ENCODE data around the gene MUC4. TPM values are rescaled to one million over a fixed set of nuclear protein-coding genes. Genes with fewer than 3 reads are reported as not detected.
"Not testable (repeated sequence)": the region's sequence is repeated elsewhere in the genome, so short reads cannot be mapped to it uniquely, and the experiment has no call there.

The MUC4 gene
- total RNA-seq, 1 donor from 2014 or later: not detected

DNA sequence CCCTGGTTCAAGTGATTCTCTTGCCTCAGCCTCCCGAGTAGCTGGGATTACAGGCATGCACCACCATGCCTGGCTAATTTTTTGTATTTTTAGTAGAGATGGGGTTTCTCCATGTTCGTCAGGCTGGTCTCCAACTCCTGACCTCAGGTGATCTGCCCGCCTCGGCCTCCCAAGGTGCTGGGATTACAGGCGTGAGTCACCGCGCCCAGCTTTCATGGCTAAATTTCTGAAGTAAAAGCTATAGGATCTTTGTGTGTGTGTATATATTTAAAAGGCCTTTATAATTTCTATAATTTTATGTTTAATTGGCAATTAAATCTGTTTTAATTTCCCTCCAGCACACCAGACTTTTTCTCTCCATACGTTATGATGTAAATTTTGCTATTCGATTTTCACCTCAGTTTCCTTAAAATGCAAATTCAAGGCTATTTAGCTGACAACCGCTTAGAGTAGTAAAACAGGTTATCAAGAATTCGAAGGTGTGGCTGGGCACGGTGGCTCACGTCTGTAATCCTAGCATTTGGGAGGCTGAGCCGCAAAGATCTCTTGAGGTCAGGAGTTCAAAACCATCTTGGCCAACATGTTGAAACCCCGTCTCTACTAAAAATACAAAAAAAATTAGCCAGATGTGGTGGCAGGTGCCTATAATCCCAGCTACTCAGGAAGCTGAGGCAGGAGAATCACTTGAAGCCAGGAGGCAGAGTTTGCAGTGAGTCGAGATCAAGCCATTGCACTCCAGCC, 92.0 kb downstream of the MUC4 start:
- DNase-seq (ENCODE audit: low read depth, low spot score): not testable (repeated sequence)

DNA sequence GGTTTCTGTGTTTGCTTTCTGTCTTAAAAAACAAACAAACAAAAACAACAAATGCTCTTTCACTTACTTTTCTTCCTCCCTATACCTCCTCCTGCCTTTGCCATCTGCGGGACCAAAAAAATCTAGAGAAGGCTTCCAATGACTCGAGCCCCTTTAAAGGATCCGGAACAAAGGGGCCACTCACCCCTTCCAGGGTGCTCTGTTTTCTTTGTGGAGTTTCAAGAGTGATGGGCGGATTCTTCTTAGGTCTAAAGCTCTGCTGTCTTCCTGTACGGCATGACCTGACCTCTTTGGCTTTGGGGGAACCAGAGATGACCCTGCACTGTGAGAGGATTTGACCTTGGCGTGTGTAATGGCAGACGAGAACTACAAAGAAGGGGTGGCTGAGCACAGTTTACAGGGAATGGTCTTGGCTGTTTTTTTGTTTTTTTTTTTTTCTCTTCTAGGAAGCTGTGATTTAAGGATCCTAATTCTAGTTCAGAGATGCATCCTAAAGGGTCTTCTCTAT, 93.2 kb downstream of the MUC4 start:
- no peak for DNase-seq (ENCODE audit: low read depth, low spot score)

DNA sequence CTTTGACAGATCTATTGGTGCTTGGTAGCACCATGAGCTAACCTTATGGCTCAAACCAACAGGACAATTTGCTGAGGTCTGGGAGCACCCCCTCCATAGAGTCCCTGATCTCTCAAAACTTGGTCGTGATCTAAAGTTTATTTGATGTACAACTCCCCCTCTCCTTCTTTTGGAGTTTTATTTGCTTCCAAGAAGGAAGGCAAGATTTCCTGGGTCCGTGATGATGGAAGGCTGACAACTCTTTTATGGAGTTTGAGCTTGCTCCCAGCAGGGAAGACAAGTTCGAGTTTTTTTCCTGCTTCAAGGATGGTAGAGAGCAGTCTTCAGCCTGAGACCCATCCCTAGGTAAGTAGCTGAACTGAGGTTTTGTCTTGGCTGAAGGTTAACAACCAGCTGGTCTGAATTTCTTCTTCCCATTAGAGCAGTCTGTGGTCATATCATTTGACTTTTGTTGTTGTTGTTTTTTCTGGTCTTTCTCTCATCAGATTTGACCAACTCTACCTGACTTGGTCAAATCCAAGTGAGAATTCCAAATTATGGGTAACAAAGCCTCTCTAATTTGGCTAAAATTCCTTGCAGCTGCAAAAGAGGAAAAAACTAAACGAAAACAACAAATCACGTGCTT, 93.8 kb downstream of the MUC4 start:
- no peak for DNase-seq (ENCODE audit: low read depth, low spot score)

DNA sequence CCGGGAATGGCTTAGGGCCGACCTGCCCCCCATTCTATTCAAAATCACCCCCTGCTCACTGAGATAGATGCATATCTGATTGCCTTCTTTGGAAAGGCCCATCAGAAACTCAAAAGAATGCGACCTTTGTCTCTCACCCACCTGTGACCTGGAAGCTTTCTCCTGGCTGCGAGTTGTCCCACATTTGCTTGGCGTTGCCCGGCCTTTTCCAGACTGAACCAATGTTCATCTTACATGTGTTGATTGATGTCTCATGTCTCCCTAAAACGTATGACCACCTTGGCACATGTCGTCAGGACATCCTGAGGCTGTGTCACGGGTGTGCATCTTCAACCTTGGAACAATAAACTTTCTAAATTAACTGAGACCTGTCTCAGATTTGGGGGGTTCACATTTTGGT, 94.3 kb downstream of the MUC4 start:
- no peak for DNase-seq (ENCODE audit: low read depth, low spot score)

DNA sequence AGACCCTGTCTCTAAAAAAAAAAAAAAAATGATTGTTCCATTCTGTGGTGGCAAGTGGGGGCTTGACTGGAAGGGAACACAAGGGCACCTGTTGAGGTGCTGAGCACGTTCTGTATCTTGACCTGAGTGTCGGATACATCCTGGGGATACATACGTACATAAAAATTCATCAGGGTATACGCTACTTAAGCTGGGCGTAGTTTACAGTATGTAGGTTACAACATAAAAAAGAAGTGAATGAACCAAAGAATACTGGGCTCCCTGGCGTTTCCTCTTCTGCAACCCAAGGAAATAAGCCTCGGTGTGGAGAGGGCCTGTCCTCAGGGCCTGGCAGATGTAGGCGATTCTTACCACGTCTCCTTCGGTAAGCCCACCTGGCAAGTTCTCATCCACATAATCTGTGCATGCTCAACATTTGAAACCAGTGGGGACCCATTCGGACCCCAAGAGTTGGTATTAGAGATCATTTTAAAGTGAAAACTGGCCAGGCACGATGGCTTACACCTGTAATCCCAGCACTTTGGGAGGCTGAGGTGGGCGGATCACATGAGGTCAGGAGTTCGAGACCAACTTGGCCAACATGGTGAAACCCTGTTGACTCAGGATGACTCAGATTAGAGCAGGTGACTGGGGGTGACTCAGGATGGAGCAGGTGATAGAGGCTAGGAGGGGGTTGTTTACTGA, 96.0 kb downstream of the MUC4 start:
- no peak for DNase-seq (ENCODE audit: low read depth, low spot score)

DNA sequence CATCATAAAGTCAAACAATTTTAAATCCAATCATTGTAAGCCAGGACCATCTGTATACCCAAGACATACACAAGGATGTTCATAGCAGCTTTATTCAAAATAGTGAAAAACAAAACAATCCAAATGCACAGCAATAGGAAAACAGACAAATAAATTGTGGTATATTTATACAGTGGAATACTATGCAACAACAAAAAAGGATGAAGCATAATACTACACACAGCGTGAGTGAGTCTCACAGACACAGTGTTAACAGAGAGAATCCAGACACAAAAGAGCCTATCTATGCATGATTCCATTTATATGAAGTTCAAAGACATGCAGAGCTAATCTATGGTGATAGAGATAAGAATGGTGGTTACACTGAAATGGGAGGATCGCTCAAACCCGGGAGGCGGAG, 96.6 kb downstream of the MUC4 start:
- DNase-seq (ENCODE audit: low read depth, low spot score): no peak

DNA sequence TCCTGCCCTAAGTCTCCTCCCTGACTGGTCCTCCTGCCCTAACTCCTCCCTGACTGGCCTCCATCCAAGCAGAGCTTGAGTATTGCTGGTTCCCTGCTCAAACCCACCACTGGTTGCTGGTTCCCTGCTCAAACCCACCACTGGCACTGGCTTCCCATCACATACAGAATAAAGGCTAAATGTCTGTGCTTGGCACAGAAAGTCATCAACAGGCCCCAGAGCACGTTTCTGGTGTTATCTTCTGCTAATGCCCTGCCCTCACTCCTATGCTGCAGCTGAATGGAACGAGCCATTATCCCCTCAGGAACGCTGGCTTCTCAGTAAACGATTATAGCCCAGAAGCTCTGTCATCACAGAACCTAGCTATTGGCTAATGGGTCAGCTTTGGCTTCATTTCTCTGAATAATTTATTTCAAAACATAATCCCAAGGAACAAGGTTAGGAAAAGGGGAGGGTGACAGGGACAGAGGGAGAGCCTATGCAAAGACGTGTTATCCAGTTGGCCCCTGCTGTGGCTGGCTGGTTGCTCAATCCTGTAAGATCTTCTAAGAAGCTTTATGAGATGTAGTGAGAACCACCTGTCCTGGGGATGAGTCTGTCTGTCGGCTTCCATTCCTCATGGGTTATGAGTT, 97.2 kb downstream of the MUC4 start:
- no peak for DNase-seq (ENCODE audit: low read depth, low spot score)

DNA sequence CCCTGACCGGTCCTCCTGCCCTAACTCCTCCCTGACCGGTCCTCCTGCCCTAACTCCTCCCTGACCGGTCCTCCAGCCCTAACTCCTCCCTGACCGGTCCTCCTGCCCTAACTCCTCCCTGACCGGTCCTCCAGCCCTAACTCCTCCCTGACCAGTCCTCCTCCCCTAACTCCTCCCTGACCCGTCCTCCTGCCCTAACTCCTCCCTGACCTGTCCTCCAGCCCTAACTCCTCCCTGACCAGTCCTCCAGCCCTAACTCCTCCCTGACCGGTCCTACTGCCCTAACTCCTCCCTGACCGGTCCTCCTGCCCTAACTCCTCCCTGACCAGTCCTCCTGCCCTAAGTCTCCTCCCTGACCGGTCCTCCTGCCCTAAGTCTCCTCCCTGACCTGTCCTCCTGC, 98.6 kb downstream of the MUC4 start:
- not testable (repeated sequence) for DNase-seq (ENCODE audit: low read depth, low spot score)

DNA sequence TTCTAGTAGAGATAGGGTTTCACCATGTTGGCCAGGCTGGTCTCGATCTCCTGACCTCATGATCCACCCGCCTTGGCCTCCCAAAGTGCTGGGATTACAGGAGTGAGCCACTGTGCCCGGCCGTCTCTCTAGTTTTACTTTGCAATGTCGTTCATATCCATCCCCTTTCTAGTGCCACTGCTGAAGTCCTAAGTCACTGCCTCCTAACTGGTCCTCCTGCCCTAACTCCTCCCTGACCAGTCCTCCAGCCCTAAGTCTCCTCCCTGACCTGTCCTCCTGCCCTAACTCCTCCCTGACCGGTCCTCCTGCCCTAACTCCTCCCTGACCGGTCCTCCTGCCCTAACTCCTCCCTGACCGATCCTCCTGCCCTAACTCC, 99.2 kb downstream of the MUC4 start:
- not testable (repeated sequence) for DNase-seq (ENCODE audit: low read depth, low spot score)

DNA sequence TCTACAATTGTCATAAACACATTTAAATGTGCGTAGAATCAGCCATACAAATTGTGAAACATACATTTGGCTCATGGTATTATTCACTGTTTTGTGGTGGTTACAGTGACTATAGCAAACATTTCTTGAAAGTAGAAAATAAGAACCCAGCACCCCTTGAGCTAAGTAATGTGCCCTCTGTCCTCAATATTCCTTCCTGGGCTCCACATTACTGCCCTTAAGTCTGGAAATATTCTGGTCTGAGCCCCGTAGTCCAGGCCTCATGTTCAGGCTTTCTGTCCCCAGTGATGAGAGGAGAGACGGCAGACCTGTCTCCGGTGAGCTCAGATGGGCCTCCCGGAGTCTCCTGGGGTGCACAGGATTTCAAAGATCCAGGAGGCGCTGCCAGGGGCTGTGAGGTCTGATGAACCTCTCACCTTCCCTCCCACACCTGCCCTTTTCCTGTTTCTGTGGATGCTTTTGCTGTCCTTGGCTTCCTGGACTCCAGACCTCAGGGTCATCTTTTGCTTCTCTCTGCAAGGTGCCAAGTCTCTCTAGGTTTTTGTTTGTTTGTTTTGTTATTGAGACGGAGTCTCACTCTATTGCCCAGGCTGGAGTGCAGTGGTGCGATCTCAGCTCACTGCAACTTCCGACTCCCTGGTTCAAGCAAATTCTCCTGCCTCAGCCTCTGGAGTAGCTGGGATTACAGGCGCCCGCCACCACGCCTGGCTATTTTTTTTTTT, 99.8 kb downstream of the MUC4 start:
- DNase-seq (ENCODE audit: low read depth, low spot score): no peak

DNA sequence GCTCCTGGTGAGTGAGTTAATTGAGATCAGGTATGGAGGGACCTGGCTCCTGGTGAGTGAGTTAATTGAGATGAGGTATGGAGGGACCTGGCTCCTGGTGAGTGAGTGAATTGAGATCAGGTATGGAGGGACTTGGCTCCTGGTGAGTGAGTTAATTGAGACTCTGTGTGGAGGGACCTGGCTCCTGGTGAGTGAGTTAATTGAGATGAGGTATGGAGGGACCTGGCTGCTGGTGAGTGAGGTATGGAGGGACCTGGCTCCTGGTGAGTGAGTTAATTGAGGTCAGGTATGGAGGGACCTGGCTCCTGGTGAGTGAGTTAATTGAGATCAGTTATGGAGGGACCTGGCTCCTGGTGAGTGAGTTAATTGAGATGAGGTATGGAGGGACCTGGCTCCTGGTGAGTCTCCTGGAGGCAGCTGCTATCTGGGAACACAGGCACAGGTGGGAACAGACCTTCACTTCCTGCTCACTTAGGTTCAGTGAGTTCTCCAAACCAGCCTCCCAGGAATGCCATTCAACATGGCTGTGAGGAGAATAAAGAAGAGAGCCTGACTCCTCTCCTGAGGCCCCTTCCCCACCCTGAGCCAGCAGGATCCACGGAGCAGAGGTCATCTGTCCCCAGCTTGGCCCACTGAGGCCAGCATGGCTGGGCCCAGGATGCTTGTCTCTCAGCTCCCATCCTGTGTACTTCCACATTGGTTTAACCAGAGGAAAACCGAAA, 100.5 kb downstream of the MUC4 start:
- DNase-seq (ENCODE audit: low read depth, low spot score): not testable (repeated sequence)

DNA sequence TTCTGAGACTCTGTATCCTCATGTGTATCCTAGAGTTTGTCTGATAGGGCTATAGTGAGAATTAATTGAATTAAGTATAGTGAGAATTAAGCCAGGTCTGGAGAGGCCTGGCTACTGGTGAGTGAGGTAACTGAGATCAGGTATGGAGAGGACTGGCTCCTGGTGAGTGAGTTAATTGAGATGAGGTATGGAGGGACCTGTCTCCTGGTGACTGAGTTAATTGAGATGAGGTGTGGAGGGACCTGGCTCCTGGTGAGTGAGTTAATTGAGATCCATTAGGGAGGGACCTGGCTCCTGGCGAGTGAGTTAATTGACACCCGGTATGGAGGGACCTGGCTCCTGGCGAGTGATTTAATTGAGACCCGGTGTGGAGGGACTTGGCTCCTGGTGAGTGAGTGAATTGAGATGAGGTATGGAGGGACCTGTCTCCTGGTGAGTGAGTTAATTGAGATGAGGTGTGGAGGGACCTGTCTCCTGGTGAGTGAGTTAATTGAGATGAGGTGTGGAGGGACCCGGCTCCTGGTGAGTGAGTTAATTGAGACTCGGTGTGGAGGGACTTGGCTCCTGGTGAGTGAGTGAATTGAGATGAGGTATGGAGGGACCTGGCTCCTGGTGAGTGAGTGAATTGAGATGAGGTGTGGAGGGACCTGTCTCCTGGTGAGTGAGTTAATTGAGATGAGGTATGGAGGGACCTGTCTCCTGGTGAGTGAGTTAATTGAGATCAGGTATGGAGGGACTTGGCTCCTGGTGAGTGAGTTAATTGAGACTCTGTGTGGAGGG, 101.4 kb downstream of the MUC4 start:
- DNase-seq (ENCODE audit: low read depth, low spot score): not testable (repeated sequence)

DNA sequence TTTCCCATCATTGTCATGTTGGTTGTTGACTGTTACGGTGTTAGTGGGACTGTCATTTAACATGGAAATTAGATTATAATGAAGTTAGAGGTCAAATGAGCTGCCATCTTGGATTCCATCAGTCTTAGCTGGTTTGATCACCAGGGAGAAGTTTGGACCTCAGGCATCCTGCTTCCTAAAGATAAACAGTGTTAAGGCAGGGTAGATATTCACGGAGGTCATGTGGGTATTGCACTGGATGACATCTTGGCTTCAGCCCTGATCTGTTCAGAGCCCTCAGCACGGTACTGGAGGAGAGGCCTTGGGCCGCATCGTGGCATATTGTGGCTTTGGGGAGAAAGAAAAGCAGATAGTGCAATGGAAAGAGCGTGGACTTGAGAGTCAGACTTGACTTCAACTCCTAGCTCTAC, 102.0 kb downstream of the MUC4 start:
- no peak for DNase-seq (ENCODE audit: low read depth, low spot score)

DNA sequence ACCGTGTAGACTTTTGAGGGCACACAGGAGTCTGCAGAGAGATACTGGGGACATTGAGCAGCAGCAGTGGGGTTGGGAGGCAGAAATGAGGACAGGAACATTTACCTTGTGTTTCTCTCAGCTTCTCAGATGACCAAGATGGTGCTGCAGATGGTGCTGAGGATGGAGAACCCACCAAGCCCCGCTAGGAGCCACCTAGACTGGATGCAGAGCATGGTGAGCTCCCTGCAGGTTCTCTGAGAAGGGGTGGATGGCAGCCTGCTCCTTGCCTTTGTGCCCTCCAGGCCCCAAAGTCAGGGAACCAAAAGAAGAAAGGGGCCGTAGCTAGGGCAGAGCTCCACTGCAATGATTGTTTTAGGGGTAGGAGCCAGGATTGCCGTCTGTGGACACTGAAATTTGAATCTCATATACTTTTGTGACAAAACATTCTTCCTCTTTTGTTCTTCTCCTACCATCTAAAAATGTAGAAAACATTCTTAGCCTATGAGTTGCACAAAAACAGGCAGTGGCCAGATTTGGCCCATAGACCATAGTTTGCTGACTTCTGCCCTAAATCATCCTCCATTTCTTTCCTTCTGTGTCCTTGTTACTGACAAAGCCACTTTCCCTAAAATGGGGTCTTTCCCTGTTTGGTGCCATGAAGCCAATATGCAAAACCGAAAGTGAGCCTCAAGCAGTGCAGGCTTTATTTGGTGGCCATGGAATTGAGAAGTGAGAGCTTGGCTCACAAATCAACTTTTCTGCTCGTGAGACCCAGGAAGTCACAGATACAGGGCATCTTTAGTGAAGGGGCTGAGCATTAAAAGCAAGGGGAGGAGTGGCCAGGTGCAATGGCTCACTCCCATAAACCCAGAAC, 102.9 kb downstream of the MUC4 start:
- no peak for DNase-seq (ENCODE audit: low read depth, low spot score)

DNA sequence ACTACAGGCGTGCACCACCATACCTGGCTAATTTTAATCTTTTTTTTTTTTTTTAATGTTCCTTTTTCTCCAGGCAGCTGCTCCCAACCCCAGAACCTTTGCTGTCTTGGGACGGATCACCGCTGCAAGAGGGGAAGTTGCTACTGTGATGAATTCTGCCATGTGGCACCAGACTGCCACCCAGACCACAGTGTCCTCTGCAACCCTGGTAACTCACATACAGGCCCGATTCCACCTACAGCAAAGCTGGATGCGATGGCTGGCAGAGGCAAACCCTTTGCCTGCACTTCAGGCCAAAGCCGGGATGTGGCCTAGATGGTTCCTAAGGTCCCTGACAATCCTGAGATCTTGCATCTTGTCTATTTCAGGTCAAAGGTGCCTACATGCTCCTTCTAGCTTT, 103.7 kb downstream of the MUC4 start:
- no peak for DNase-seq (ENCODE audit: low read depth, low spot score)

DNA sequence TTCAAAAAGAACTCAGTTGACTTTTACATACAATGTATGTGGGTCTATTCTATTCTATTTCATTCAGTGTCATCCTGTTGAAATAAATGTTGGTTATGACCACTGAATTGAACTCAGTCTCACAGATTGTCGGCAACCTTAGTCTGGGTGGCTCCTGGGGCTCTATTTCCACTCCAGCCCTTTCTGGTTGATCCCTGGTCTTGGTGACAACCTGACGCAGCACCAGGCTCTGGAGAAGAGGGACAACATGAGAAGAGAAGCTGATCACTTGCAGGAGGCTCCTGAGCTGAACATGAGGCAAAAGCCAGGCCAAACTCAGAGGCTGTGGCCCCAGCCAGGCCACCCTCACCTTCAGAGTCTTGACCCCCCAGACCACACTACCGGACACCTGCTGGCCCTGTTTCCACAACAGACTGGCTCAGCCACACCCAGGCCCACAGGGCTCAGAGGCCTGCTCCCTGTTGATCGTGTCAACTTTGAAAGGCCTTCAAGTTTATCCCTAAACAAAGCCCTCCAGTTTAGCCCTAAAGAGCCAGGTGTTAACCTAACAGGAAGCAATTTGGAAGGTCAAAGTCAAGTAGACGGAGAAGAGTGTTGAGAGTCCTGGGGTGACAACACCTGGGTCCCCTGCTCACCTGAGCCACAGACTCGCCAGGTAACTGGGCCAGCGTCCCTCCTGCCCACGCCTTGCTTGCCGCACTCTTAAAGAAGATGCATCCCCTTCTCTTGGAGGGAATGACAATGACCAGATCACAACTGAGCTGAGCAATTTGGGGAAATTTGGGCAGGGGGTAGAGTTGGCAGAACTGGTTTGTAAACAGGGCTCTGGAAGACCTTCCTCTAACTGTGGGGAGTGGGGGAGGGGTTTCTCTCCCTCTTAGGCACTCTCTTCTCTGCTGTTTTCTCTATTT, 106.4 kb downstream of the MUC4 start:
- DNase-seq (ENCODE audit: low read depth, low spot score): no peak

DNA sequence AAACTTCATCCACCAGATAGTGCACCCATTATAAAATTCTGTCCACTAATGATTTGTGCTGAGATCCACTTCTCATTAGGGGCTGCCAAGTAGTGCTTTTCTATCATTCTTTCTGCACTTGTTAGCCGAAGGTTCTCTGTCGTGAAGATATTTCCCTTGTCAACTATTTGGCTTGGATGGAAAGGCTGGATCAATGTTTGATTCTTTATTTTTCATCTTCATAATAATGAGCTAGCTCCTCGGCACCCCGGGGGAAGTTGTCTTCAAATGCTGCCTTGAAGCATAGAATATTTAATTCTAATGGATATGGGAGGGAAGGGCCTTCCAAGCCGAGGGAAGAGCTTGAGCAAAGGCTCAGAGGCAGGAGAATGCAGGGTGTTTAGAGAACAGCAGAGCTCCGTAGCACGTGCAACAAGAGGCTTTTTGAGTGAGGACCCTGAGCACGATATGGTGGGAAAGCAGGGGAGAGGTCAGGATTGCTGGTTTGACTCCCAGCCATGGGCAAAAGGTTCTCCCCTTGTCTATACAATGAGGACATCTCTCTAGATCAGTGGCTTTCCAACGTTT, 107.2 kb downstream of the MUC4 start:
- no peak for DNase-seq (ENCODE audit: low read depth, low spot score)

DNA sequence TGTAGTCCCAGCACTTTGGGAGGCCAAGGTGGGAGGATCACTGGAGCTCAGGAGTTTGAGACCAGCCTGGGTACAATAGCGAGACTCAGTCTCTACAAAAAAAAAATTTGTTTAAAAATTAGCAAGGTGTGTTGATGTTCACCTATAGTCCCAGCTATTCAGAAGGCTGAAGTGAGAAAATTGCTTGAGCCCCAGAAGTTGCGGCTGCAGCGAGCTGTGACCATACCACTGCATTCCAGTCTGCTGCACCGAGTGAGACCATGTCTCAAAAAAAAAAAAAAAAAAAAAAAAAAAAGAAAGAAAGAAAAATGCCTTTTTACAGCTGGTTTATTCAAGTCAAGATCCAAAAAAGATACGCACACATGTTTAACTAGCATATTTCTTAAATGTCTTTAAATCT, 108.0 kb downstream of the MUC4 start:
- DNase-seq (ENCODE audit: low read depth, low spot score): no peak
